Measurements from ENCODE around the gene AKNAD1. TPM values are rescaled to one million over a fixed set of nuclear protein-coding genes. Genes with fewer than 3 reads are reported as not detected.

The AKNAD1 gene
- total and polyA plus RNA-seq, 10 of the 15 experiments (the other 5 are each of a cell fraction or from before 2014, with no cell fraction given) = 0.05 to 0.13 (median 0.10) TPM; not detected in 7

GRCh38 chr1:108814343-108815125, 42.4 kb downstream of the AKNAD1 start:
- H3K4me3 ChIP-seq = no peak overlapping the region
- no peak overlapping the region for H3K4me2 ChIP-seq (ENCODE audit: control insufficient read depth, insufficient read depth)
- no peak overlapping the region for H3K27ac ChIP-seq (ENCODE audit: control insufficient read depth, insufficient read depth)
- no peaks in the 10 kb centered on the region for H3K9me3 ChIP-seq (replicated peaks; ENCODE audit: control insufficient read depth, insufficient read depth, low read length)
- BruUV-seq (replicated peaks) = no TSS peak
- ChIA-PET CTCF (interaction anchor here (0.6 to 1.6 kb wide), 3 partner anchors 13 to 304 kb away, joined by 3 to 5 read pairs (median 3); no protein-coding TSS in a partner anchor), POLR2A (no interaction called here), SMC1A (ENCODE audit: uncharacterized antibody, unreplicated experiment) (interaction anchor here (1.3 to 1.4 kb wide), 2 partner anchors 22 to 83 kb away, joined by 3 to 4 read pairs; no protein-coding TSS in a partner anchor), RAD21 (ENCODE audit: unreplicated experiment) (interaction anchor here (0.6 kb wide), 1 partner anchor 9 kb away, joined by 3 read pairs; no protein-coding TSS in a partner anchor)
- no peak for FAIRE-seq
- no peaks in the 10 kb centered on the region for H3K27me3 ChIP-seq (replicated peaks in 1 of 2; ENCODE audit: control insufficient read depth in 2 of 2, insufficient read depth in 2 of 2, low read length in 1 of 2)
- in situ Hi-C loops (cut with MboI) = no loop called here
- no peak overlapping the region for H3K9ac ChIP-seq (ENCODE audit: control insufficient read depth, insufficient read depth, low read length)
- no peak for DNase-seq (ENCODE audit: low read depth, low spot score)
- H3K79me2 ChIP-seq (ENCODE audit: control insufficient read depth, insufficient read depth, low read length) = no peaks in the 10 kb centered on the region
- H3K4me1 ChIP-seq (ENCODE audit: control insufficient read depth, insufficient read depth, low read length) = no peaks in the 10 kb centered on the region
- no peaks in the 10 kb centered on the region for H3K36me3 ChIP-seq (ENCODE audit: control insufficient read depth in 2 of 2, insufficient read depth in 2 of 2, low read length in 1 of 2)
- TF ChIP-seq, protein P1, sequence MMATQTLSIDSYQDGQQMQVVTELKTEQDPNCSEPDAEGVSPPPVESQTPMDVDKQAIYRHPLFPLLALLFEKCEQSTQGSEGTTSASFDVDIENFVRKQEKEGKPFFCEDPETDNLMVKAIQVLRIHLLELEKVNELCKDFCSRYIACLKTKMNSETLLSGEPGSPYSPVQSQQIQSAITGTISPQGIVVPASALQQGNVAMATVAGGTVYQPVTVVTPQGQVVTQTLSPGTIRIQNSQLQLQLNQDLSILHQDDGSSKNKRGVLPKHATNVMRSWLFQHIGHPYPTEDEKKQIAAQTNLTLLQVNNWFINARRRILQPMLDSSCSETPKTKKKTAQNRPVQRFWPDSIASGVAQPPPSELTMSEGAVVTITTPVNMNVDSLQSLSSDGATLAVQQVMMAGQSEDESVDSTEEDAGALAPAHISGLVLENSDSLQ (IDR thresholded peaks at IDR 0.05) = peak; percentile 8; the same call in 1 of the 2 replicates
- no peak for TF ChIP-seq CREB1 (IDR thresholded peaks at IDR 0.05; ENCODE audit: low read depth)
- intact Hi-C loops (cut with micrococcal nuclease; ENCODE audit: unreplicated experiment) = no loop called here
- no peaks in the 10 kb centered on the region for H4K20me1 ChIP-seq (ENCODE audit: control insufficient read depth, insufficient read depth)
- WGBS (ENCODE audit: insufficient coverage, insufficient replicate concordance, low lambda C conversion rate, missing lambda C conversion rate) = 67% methylated on average over 4 of the region's 4 CpGs
- no peak overlapping the region for H2AFZ ChIP-seq (ENCODE audit: control insufficient read depth, low read depth, low read length)
- ATAC-seq = no peak

DNA sequence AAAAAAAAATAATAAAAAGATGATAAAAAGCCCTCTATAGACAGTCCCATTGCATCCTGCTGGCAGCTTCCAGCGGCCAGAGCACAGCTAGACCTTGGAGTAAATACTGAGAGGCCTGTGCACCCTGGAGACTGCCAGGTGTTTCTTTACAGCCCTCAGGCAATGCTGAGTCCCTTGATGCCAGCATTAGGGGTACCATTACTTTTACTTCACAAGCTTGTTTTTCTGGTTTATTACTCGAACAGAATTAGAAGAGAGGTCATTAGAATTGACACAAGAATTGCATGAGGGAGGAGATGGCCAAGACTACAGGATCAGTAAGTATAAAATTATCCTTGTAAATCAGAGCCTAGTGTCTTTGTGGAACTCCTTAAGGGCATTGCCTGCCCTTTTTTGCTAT, 43.6 kb downstream of the AKNAD1 start:
- no peak overlapping the region for H3K4me3 ChIP-seq
- no peak for DNase-seq (ENCODE audit: low read depth, low spot score)
- in situ Hi-C loops (cut with MboI) = no loop called here
- WGBS (ENCODE audit: insufficient coverage, insufficient replicate concordance, low lambda C conversion rate, missing lambda C conversion rate) = 80% methylated on average over 2 of the region's 2 CpGs
- ChIA-PET CTCF (no interaction called here), RAD21 (ENCODE audit: unreplicated experiment) (no interaction called here), SMC1A (ENCODE audit: uncharacterized antibody, unreplicated experiment) (no interaction called here), POLR2A (no interaction called here)
- no peaks in the 10 kb centered on the region for H3K9me3 ChIP-seq (replicated peaks; ENCODE audit: control insufficient read depth, insufficient read depth, low read length)
- no peaks in the 10 kb centered on the region for H3K27me3 ChIP-seq (replicated peaks in 1 of 2; ENCODE audit: control insufficient read depth in 2 of 2, insufficient read depth in 2 of 2, low read length in 1 of 2)
- no peak overlapping the region for H3K27ac ChIP-seq (ENCODE audit: control insufficient read depth, insufficient read depth)
- no peaks in the 10 kb centered on the region for H4K20me1 ChIP-seq (ENCODE audit: control insufficient read depth, insufficient read depth)
- no peaks in the 10 kb centered on the region for H3K36me3 ChIP-seq (ENCODE audit: control insufficient read depth in 2 of 2, insufficient read depth in 2 of 2, low read length in 1 of 2)
- no peak overlapping the region for H3K9ac ChIP-seq (ENCODE audit: control insufficient read depth, insufficient read depth, low read length)
- no peak overlapping the region for H2AFZ ChIP-seq (ENCODE audit: control insufficient read depth, low read depth, low read length)
- intact Hi-C loops (cut with micrococcal nuclease; ENCODE audit: unreplicated experiment) = no loop called here
- H3K79me2 ChIP-seq (ENCODE audit: control insufficient read depth, insufficient read depth, low read length) = no peaks in the 10 kb centered on the region
- no TSS peak for BruUV-seq (replicated peaks)
- no peak for FAIRE-seq
- no peak overlapping the region for H3K4me2 ChIP-seq (ENCODE audit: control insufficient read depth, insufficient read depth)
- ATAC-seq = no peak
- H3K4me1 ChIP-seq (ENCODE audit: control insufficient read depth, insufficient read depth, low read length) = no peaks in the 10 kb centered on the region
- TF ChIP-seq LARP7 (IDR thresholded peaks at IDR 0.05) (no peak), HDAC2 (IDR thresholded peaks at IDR 0.05) (no peak), BCL3 (IDR thresholded peaks at IDR 0.05; ENCODE audit: borderline replicate concordance, insufficient read depth, low read depth, low read length, poor library complexity, severe bottlenecking) (no peak), ASH2L (IDR thresholded peaks at IDR 0.05; ENCODE audit: borderline replicate concordance, low read depth) (no peak), FOS (IDR thresholded peaks at IDR 0.05; ENCODE audit: borderline replicate concordance, extremely low read depth, insufficient read length) (no peak), USF1 (IDR thresholded peaks at IDR 0.05; ENCODE audit: borderline replicate concordance, extremely low read length, insufficient read depth, low read depth, low read length) (no peak), ATF2 (IDR thresholded peaks at IDR 0.05; ENCODE audit: low read length) (no peak)

All from GM12878 (cell line).